Stimulated activated CD4-positive, alpha-beta T cell treated with anti-CD3 and anti-CD28 coated beads, Interleukin-4, amount 100 ng/mL, for 48 hours (primary cell): Measurements from ENCODE around the gene HYDIN.
"Not testable (repeated sequence)": the region's sequence is repeated elsewhere in the genome, so short reads cannot be mapped to it uniquely, and the experiment has no call there.

ENCODE experiments used
- DNase-seq, 2 donors: peaks; one replicate each; pipeline ENCODE4 v3.0.0-alpha.2; 2020; ENCODE audit warnings: low read depth in 2 of 2

HYDIN gene

GRCh38 chr16:70999735-71000134 is 230.8 kb downstream of the HYDIN start:
- not testable (repeated sequence) for DNase-seq

GRCh38 chr16:70995799-70996198 is 234.7 kb downstream of the HYDIN start:
- DNase-seq, result not testable (repeated sequence)

GRCh38 chr16:70992511-70992910 is 238.0 kb downstream of the HYDIN start:
- DNase-seq, result not testable (repeated sequence)

- DNase-seq, result not testable (repeated sequence)
These were observed 243.4 kb downstream of the HYDIN start for GRCh38 chr16:70987019-70987715.

- DNase-seq, result not testable (repeated sequence)
These were observed 245.8 kb downstream of the HYDIN start for GRCh38 chr16:70984675-70985074.

- DNase-seq, result not testable (repeated sequence)
These were observed 262.2 kb downstream of the HYDIN start for GRCh38 chr16:70968332-70968731.

GRCh38 chr16:70960169-70960568 is 270.4 kb downstream of the HYDIN start:
- DNase-seq, result not testable (repeated sequence)

- DNase-seq, result not testable (repeated sequence)
These were observed 275.6 kb downstream of the HYDIN start for GRCh38 chr16:70954922-70955321.

- DNase-seq, result not testable (repeated sequence)
These were observed 276.7 kb downstream of the HYDIN start for GRCh38 chr16:70953824-70954223.

GRCh38 chr16:70943551-70943950 is 287.0 kb downstream of the HYDIN start:
- not testable (repeated sequence) for DNase-seq

- not testable (repeated sequence) for DNase-seq
These were observed 290.7 kb downstream of the HYDIN start for GRCh38 chr16:70939690-70940359.

- not testable (repeated sequence) for DNase-seq
These were observed 293.6 kb downstream of the HYDIN start for GRCh38 chr16:70936781-70937525.

GRCh38 chr16:70935325-70935724 is 295.2 kb downstream of the HYDIN start:
- DNase-seq, result not testable (repeated sequence)

GRCh38 chr16:70933746-70934145 is 296.8 kb downstream of the HYDIN start:
- not testable (repeated sequence) for DNase-seq

- not testable (repeated sequence) for DNase-seq
These were observed 299.8 kb downstream of the HYDIN start for GRCh38 chr16:70930757-70931156.

- not testable (repeated sequence) for DNase-seq
These were observed 308.4 kb downstream of the HYDIN start for GRCh38 chr16:70922164-70922563.

- DNase-seq, result not testable (repeated sequence)
These were observed 309.9 kb downstream of the HYDIN start for GRCh38 chr16:70920661-70921060.

- not testable (repeated sequence) for DNase-seq
These were observed 342.3 kb downstream of the HYDIN start for GRCh38 chr16:70888208-70888607.

GRCh38 chr16:70884652-70885051 is 345.9 kb downstream of the HYDIN start:
- not testable (repeated sequence) for DNase-seq

GRCh38 chr16:70882311-70882710 is 348.2 kb downstream of the HYDIN start:
- DNase-seq, result not testable (repeated sequence)

- DNase-seq, result not testable (repeated sequence)
These were observed 352.6 kb downstream of the HYDIN start for GRCh38 chr16:70877895-70878294.

GRCh38 chr16:70876442-70876841 is 354.1 kb downstream of the HYDIN start:
- not testable (repeated sequence) for DNase-seq
